HepG2 (cell line): Measurements from ENCODE around the gene RAP1A. TPM values are rescaled to one million over a fixed set of nuclear protein-coding genes. Genes with fewer than 3 reads are reported as not detected.

ENCODE experiments used
- BCL6 ChIP-seq: IDR thresholded peaks from 2 replicates; pipeline ENCODE4 v1.6.1; 2016; ENCODE audit warnings: missing genetic modification reagents, missing compliant biosample characterization
- FOXA1 ChIP-seq, 2 experiments: fragments of 450-650 bp in 1 of 2; sonication (generic) in 1 of 2; formaldehyde crosslinking in 1 of 2; IDR thresholded peaks; 2 replicates each; pipeline versions ENCODE4 v1.4.0 to v1.6.1; 2016 to 2020; ENCODE audit warnings: missing genetic modification reagents in 1 of 2
- NFRKB ChIP-seq: fragments of 450-650 bp; IDR thresholded peaks from 2 replicates; pipeline ENCODE4 v1.6.1; 2017
- TP53 ChIP-seq: sonication (generic); formaldehyde crosslinking; conservative IDR thresholded peaks from 2 replicates; pipeline ENCODE4 v1.4.0; 2020; ENCODE audit warnings: missing genetic modification reagents
- ZGPAT ChIP-seq: IDR thresholded peaks from 2 replicates; pipeline ENCODE4 v1.6.1; 2016; ENCODE audit warnings: mild to moderate bottlenecking
- ZNF335 ChIP-seq: sonication (generic); formaldehyde crosslinking; IDR thresholded peaks from 2 replicates; pipeline ENCODE4 v1.4.0; 2020; ENCODE audit warnings: missing genetic modification reagents
- ZNF577 ChIP-seq: sonication (generic); formaldehyde crosslinking; IDR thresholded peaks from 2 replicates; pipeline ENCODE4 v1.4.0; 2020; ENCODE audit warnings: mild to moderate bottlenecking, low read depth, missing genetic modification reagents, borderline replicate concordance
- ZNF816 ChIP-seq: sonication (generic); formaldehyde crosslinking; IDR thresholded peaks from 2 replicates; pipeline ENCODE4 v1.8.0; 2022; ENCODE audit warnings: missing genetic modification reagents, mild to moderate bottlenecking, borderline replicate concordance
- ZUFSP ChIP-seq: sonication (generic); formaldehyde crosslinking; IDR thresholded peaks from 2 replicates; pipeline ENCODE4 v1.9.0; 2021; ENCODE audit warnings: missing genetic modification reagents, mild to moderate bottlenecking, borderline replicate concordance
- polyA plus RNA-seq, 8 experiments: library from polyadenylated mRNA; depleted of rRNA in 3 of 8; stranded (reverse) in 7 of 8; unstranded in 1 of 8; fragments of >200 nt; fragmentation: Illumina TruSeq in 4 of 8; extraction: Trizol in 4 of 8; gene quantifications; 2 replicates each; pipeline versions ENCODE4 v1.2.1 to v1.2.3, GENCODE V29; 2011 to 2016; ENCODE audit warnings: low read depth in 4 of 8, missing spikeins in 1 of 8, mixed read lengths in 1 of 8; ENCODE audit not compliant: insufficient read depth in 1 of 8
- total RNA-seq, 5 experiments: library from RNA; depleted of rRNA; stranded (reverse); fragments of >200 nt; fragmentation: Illumina TruSeq; extraction: Trizol; gene quantifications; 2 replicates each; pipeline ENCODE4 v1.2.3, GENCODE V29; 2016; ENCODE audit warnings: low read depth in 1 of 5

Gene RAP1A
- total and polyA plus RNA-seq, 2 of the 13 experiments (the other 11 are each of a cell fraction or from before 2014, with no cell fraction given) = 19.0 to 20.7 TPM

DNA sequence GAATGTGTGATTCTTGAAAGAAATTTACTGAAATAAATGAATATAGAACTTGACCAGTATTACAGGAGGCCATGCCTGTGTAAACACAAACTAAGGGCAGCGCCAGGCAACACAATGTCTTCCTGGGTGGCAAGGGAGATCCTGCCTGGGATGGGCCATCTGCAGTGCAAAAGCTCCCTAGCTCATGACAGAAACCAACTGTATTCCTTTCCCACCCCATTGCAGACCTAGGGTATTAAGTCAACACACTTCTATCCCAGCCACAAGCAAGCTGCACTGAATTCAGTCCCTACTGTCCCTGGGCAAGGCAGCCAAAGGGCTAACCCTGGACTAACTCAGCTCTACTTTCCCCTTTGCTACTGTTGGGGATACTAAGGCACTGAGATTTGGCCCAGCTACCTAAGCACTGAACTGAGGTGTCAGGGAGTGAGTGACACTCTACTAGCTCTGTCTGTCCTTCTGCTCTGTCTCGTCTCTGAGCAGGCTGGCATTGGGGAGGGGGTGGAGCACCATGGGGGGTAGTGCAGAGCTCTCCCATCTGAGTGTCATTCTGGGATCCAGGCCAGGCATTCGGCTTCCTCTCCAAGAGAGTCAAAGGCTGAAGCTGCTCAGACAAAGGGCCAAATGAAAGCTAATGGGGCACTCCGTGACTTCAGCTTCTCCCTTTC is 117.1 kb downstream of the RAP1A start (continued):
- TF ChIP-seq BCL6 (CRISPR knock-in tag) (no peak), FOXA1 (IDR thresholded peaks at IDR 0.05) (no peak), FOXA1 (CRISPR knock-in tag; IDR thresholded peaks at IDR 0.05) (no peak), ZNF335 (no peak), ZGPAT (no peak), ZNF577 (CRISPR knock-in tag) (no peak), TP53 (CRISPR knock-in tag) (no peak), ZUFSP (no peak), NFRKB (no peak), ZNF816 (CRISPR knock-in tag) (no peak)
